PFSK-1 (cell line): ENCODE data around the gene INSR.

ENCODE experiments used
- FOXP2 ChIP-seq: optimal IDR thresholded peaks from 2 replicates; pipeline ENCODE3; 2011; ENCODE audit warnings: borderline replicate concordance, control low read depth, inconsistent platforms; ENCODE audit not compliant: insufficient read depth; ENCODE audit errors: extremely low read length, extremely low read depth
- POLR2AphosphoS5 ChIP-seq: IDR thresholded peaks from 2 replicates; pipeline ENCODE4 v1.6.1; 2012; ENCODE audit warnings: low read depth, mild to moderate bottlenecking, control low read depth, low read length, moderate library complexity
- SIN3A ChIP-seq: IDR thresholded peaks from 2 replicates; pipeline ENCODE4 v1.6.1; 2012; ENCODE audit warnings: mild to moderate bottlenecking, low read length, moderate library complexity, borderline replicate concordance; ENCODE audit not compliant: insufficient read depth
- TAF1 ChIP-seq: IDR thresholded peaks from 2 replicates; pipeline ENCODE4 v1.6.1; 2012; ENCODE audit warnings: low read length, control low read depth, borderline replicate concordance; ENCODE audit not compliant: insufficient read depth

DNA sequence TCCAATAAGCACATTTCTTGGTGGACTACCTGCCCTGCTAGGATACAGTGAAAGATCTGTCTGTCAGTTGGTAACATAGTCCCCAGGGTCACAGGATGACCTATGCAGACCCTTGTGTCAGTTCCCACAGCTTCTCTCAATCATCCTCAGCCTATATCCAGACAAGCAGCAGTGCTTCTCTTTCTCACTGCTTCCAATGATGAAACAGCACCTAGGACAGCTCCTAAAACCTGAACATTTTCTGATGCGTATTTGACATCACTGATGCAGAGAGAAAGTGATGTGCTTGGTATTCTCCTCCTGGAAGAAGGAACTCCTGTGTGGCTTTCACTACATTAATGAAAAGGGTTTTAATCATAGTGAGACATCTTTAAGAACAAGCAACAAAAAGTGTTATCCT, 181.0 kb downstream of the INSR start:
- TF ChIP-seq POLR2AphosphoS5 (no peak), SIN3A (no peak), TAF1 (no peak), FOXP2 (no peak)
